Central memory CD8-positive, alpha-beta T cell (primary cell): ENCODE results near the gene PPM1H.

Source experiments
- ATAC-seq: fragments of 150-1000 bp; cut with Tn5 transposase; replicated peaks from 2 replicates; pipeline ENCODE4 v1.10.0; 2022; ENCODE audit warnings: mild to moderate bottlenecking, moderate FRiP score, moderate number of reproducible peaks; ENCODE audit not compliant: poor library complexity, severe bottlenecking; ENCODE audit errors: extremely low read depth
- DNase-seq, 2 donors: peaks; one replicate each; pipeline ENCODE4 v3.0.0; 2021; ENCODE audit warnings: low spot score in 2 of 2
- H3K27ac Mint-ChIP-seq: one replicate; pipeline ENCODE4 v1.8.0; 2022; ENCODE audit warnings: low read depth, mild to moderate bottlenecking, moderate library complexity, mixed read lengths
- H3K27me3 Mint-ChIP-seq: one replicate; pipeline ENCODE4 v1.8.0; 2022; ENCODE audit warnings: mixed read lengths
- H3K36me3 Mint-ChIP-seq: one replicate; pipeline ENCODE4 v1.8.0; 2022; ENCODE audit warnings: mild to moderate bottlenecking, moderate library complexity, mixed read lengths; ENCODE audit not compliant: insufficient read depth
- H3K4me1 Mint-ChIP-seq: one replicate; pipeline ENCODE4 v1.8.0; 2022; ENCODE audit warnings: mixed read lengths
- H3K4me3 Mint-ChIP-seq: one replicate; pipeline ENCODE4 v1.8.0; 2022; ENCODE audit warnings: mild to moderate bottlenecking, moderate library complexity, mixed read lengths
- H3K9me3 Mint-ChIP-seq: one replicate; pipeline ENCODE4 v1.8.0; 2022; ENCODE audit warnings: mixed read lengths

The PPM1H gene

GRCh38 chr12:62856454-62856853 lies 78.5 kb downstream of the PPM1H start:
- Mint-ChIP-seq H3K9me3 (no peaks in the 10 kb centered on the region), H3K4me3 (no peak overlapping the region), H3K27ac (no peak overlapping the region), H3K27me3 (peaks cover 47% of the 10 kb centered on the region), H3K36me3 (peaks cover 2% of the 10 kb centered on the region), H3K4me1 (no peaks in the 10 kb centered on the region)
- DNase-seq: no peak
- no peak for ATAC-seq

DNA sequence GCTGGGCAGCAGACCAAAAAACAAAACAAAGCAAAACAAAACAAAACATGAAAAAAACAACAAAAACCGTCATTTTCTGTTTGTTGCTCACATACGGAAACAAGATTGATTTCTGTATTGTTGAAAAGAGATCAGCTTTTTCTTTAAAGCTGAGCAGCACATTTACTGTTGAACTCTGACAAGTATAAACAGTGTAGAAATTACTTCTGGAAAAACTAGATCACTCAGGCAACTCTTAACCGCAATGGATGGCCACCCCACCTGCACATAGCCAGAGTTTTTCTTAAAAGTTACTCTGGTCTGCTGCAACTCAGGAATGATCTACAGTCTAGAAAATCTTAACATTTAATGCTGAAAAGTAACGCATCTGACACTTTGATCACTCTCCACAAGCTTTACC lies 80.9 kb downstream of the PPM1H start:
- no peak for DNase-seq
- Mint-ChIP-seq H3K9me3 (no peaks in the 10 kb centered on the region), H3K27me3 (peaks cover 30% of the 10 kb centered on the region), H3K27ac (no peak overlapping the region), H3K36me3 (no peaks in the 10 kb centered on the region), H3K4me1 (no peaks in the 10 kb centered on the region), H3K4me3 (no peak overlapping the region)
- ATAC-seq: no peak

DNA sequence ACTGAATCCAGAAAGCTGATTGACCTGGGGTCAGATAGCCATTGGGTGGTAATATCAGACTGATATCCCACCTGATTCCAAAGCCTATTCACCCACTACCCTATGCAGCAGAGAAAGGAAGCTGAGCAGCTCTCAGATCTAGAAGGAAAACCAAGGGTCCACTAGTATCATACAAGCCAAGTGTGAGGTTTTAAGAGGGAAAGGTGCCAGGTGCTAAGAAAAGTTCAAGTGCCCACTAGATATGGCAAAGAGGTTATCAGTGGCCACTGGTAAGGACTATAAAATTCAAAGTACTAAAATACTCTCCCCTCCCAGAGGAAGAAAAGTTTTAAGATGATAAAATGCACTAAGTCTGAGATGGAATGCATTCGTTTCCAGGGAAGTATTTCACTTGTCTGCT lies 85.6 kb downstream of the PPM1H start:
- ATAC-seq (no peak), DNase-seq (no peak)
- Mint-ChIP-seq H3K4me1 (no peaks in the 10 kb centered on the region), H3K36me3 (no peaks in the 10 kb centered on the region), H3K27me3 (peaks cover 33% of the 10 kb centered on the region), H3K27ac (no peak overlapping the region), H3K4me3 (no peak overlapping the region), H3K9me3 (no peaks in the 10 kb centered on the region)

DNA sequence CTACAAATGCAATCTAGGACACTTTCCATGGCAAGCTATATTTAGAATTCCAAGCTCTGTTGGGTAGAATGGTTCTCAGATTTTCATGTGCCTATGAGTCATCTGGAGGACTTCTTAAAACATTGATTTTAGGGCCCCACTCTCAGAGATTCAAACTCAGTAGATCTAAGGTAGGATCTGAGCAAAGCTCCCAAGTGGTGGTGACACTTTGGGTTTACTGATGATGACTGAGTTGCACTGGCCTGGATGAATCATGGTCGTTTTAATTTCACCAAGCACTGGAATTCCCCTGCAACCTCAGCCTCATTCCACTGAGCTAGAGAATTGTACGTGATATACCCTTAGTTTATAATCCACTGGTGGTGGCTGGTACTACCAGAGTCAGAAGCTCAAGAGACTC lies 86.5 kb downstream of the PPM1H start:
- H3K4me1 Mint-ChIP-seq: no peaks in the 10 kb centered on the region
- H3K27me3 Mint-ChIP-seq: peaks cover 33% of the 10 kb centered on the region
- no peak for DNase-seq
- H3K36me3 Mint-ChIP-seq: no peaks in the 10 kb centered on the region
- H3K4me3 Mint-ChIP-seq: no peak overlapping the region
- H3K9me3 Mint-ChIP-seq: no peaks in the 10 kb centered on the region
- no peak for ATAC-seq
- no peak overlapping the region for H3K27ac Mint-ChIP-seq

DNA sequence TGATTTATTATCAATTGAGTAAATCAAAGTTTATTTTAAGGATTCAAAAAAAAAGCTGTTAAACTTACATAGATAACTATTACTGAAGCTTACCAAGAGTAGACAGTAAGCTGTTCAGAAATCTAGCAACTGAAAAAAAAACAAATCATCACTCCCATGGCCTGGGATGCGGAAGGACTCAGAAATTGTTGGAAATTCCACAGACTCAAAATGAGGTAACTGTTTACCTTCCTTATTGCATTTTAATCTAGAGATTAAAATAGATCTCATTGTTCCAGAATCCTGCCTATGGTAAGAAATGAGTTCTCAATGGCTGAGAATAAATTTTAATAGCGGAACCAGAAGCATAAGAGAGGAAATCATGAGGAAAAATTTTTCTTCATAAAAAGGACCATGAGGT lies 87.2 kb downstream of the PPM1H start:
- Mint-ChIP-seq H3K27ac (no peak overlapping the region), H3K36me3 (no peaks in the 10 kb centered on the region), H3K9me3 (no peaks in the 10 kb centered on the region), H3K27me3 (peaks cover 26% of the 10 kb centered on the region), H3K4me3 (no peak overlapping the region), H3K4me1 (no peaks in the 10 kb centered on the region)
- ATAC-seq: no peak
- DNase-seq: no peak

- H3K27ac Mint-ChIP-seq: no peak overlapping the region
- ATAC-seq (no peak), DNase-seq (no peak)
- H3K4me1 Mint-ChIP-seq: no peaks in the 10 kb centered on the region
- no peak overlapping the region for H3K4me3 Mint-ChIP-seq
- no peaks in the 10 kb centered on the region for H3K9me3 Mint-ChIP-seq
- H3K27me3 Mint-ChIP-seq: peaks cover 23% of the 10 kb centered on the region
- H3K36me3 Mint-ChIP-seq: no peaks in the 10 kb centered on the region
Observed at GRCh38 chr12:62846491-62846890, 88.5 kb downstream of the PPM1H start.

DNA sequence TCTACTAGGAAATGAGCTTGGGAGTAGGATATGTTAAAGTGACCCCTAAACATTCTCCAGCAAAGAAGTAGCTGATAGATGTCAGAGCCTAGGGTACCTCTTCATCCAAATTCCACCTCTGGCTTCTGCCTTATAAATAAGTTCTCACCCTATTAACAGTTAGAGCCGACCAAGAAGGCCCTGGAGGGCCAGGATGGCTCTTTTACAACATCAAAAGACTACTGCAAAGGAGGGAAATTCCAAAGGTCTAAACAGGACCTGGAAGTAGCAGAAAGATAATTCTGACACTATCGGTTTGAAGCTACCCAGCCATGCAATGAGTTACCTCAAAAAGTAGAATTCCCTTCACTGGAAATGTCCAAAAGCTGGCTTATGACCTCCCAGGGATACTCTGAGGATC lies 90.0 kb downstream of the PPM1H start:
- H3K4me3 Mint-ChIP-seq: no peak overlapping the region
- H3K36me3 Mint-ChIP-seq: no peaks in the 10 kb centered on the region
- ATAC-seq (no peak), DNase-seq (no peak)
- peaks cover 36% of the 10 kb centered on the region for H3K27me3 Mint-ChIP-seq
- no peaks in the 10 kb centered on the region for H3K4me1 Mint-ChIP-seq
- no peak overlapping the region for H3K27ac Mint-ChIP-seq
- no peaks in the 10 kb centered on the region for H3K9me3 Mint-ChIP-seq

- DNase-seq (no peak), ATAC-seq (no peak)
- Mint-ChIP-seq H3K36me3 (no peaks in the 10 kb centered on the region), H3K27me3 (peaks cover 31% of the 10 kb centered on the region), H3K4me1 (no peaks in the 10 kb centered on the region), H3K9me3 (no peaks in the 10 kb centered on the region), H3K4me3 (no peak overlapping the region), H3K27ac (no peak overlapping the region)
Observed at GRCh38 chr12:62843716-62844115, 91.2 kb downstream of the PPM1H start.

DNA sequence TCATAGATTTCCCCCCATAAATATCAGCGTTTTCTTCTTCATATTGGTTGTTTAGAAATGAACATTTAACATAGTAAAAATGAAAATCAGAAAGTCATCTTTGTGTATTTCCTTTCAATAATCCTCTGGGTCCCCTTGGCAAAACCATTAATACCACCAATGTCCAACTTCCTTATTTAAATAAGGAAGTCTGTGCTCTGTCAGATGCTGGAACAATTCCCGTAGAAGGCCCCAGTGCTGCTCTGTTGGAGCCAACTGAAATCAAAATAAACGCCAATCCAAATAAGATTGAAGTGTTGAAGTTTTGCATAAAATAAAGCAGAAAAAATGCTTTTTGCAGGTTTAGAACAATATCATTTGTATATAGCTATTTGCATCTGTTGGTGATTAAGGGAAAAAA lies 93.1 kb downstream of the PPM1H start:
- H3K27ac Mint-ChIP-seq: no peak overlapping the region
- peaks cover 21% of the 10 kb centered on the region for H3K27me3 Mint-ChIP-seq
- no peaks in the 10 kb centered on the region for H3K4me1 Mint-ChIP-seq
- ATAC-seq: no peak
- no peak for DNase-seq
- no peaks in the 10 kb centered on the region for H3K36me3 Mint-ChIP-seq
- no peak overlapping the region for H3K4me3 Mint-ChIP-seq
- H3K9me3 Mint-ChIP-seq: no peaks in the 10 kb centered on the region

DNA sequence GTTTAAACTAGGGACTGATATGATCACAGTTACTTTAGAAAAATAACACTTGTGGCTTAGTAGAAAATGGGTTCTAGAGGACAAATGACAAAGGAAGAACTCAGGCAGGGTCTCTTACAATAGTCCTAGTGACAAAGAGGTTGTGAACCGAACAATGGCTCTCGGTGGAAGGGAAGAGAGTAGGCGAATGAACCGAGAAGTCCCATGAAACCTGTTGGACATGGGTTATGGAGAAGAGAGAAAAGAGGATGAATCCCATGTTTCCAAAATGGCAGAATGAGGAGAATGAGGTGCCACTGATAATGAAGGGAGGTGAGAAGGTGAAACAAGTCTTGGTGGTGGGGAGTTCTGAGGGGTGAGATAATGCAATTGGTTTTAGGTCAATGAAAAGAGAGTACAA lies 94.1 kb downstream of the PPM1H start:
- peaks cover 12% of the 10 kb centered on the region for H3K27me3 Mint-ChIP-seq
- H3K4me1 Mint-ChIP-seq: no peaks in the 10 kb centered on the region
- H3K4me3 Mint-ChIP-seq: no peak overlapping the region
- DNase-seq (no peak), ATAC-seq (no peak)
- H3K27ac Mint-ChIP-seq: no peak overlapping the region
- H3K9me3 Mint-ChIP-seq: no peaks in the 10 kb centered on the region
- H3K36me3 Mint-ChIP-seq: no peaks in the 10 kb centered on the region

DNA sequence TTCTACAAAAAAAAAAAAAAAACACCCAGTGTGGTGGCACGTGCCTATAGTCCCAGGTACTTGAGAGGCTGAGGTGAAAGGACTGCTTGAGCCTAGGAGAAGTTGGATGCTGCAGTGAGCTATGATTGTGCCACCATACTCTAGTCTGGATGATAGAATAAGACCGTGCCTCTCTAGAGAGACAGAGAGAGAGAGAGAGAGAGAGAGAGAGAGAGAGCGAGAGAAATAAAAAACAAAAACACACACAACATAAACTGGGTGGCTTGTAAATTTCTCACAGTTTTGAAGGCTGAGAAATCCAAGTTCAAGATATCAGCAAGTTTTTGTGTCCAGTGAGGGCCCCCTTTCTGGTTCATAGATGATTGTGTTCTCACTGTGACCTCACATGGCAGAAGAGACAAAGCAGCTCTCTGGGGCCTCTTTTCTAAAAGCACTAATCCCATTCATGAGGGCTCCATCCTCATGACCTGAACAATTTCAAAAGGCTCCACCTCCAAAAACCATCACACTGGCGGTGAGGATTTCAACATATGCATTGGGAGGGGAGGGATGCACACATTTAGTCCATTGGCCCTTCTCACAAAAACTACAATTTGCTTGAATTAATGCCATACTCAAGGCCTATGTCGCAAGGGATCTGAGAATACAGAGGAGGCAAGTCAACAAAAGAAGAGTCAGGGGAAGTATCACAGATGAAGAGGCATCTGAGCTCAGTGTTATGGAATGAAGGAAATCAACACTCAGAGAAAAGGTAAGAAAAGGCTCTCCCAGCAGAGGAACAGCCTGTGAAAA lies 94.9 kb downstream of the PPM1H start:
- DNase-seq (no peak), ATAC-seq (no peak)
- no peak overlapping the region for H3K27ac Mint-ChIP-seq
- H3K36me3 Mint-ChIP-seq: no peaks in the 10 kb centered on the region
- H3K4me1 Mint-ChIP-seq: no peaks in the 10 kb centered on the region
- H3K27me3 Mint-ChIP-seq: peaks cover 17% of the 10 kb centered on the region
- H3K9me3 Mint-ChIP-seq: no peaks in the 10 kb centered on the region
- H3K4me3 Mint-ChIP-seq: no peak overlapping the region

GRCh38 chr12:62834971-62835547 lies 99.9 kb downstream of the PPM1H start:
- H3K36me3 Mint-ChIP-seq: no peaks in the 10 kb centered on the region
- no peaks in the 10 kb centered on the region for H3K4me1 Mint-ChIP-seq
- no peak for DNase-seq
- H3K9me3 Mint-ChIP-seq: no peaks in the 10 kb centered on the region
- H3K27me3 Mint-ChIP-seq: peaks cover 14% of the 10 kb centered on the region
- no peak overlapping the region for H3K4me3 Mint-ChIP-seq
- no peak for ATAC-seq
- H3K27ac Mint-ChIP-seq: no peak overlapping the region

- Mint-ChIP-seq H3K4me3 (no peak overlapping the region), H3K36me3 (no peaks in the 10 kb centered on the region), H3K27me3 (peaks cover 14% of the 10 kb centered on the region), H3K27ac (no peak overlapping the region), H3K9me3 (no peaks in the 10 kb centered on the region), H3K4me1 (no peaks in the 10 kb centered on the region)
- ATAC-seq (no peak), DNase-seq (no peak)
Observed at GRCh38 chr12:62834406-62834805, 100.5 kb downstream of the PPM1H start.
